Brain pericyte (primary cell): ENCODE results near the gene ESF1.

Experiments
- DNase-seq: peaks from one replicate; pipeline ENCODE4 v3.0.0-alpha.2; 2012; ENCODE audit warnings: low read depth, low spot score

ESF1 gene

DNA sequence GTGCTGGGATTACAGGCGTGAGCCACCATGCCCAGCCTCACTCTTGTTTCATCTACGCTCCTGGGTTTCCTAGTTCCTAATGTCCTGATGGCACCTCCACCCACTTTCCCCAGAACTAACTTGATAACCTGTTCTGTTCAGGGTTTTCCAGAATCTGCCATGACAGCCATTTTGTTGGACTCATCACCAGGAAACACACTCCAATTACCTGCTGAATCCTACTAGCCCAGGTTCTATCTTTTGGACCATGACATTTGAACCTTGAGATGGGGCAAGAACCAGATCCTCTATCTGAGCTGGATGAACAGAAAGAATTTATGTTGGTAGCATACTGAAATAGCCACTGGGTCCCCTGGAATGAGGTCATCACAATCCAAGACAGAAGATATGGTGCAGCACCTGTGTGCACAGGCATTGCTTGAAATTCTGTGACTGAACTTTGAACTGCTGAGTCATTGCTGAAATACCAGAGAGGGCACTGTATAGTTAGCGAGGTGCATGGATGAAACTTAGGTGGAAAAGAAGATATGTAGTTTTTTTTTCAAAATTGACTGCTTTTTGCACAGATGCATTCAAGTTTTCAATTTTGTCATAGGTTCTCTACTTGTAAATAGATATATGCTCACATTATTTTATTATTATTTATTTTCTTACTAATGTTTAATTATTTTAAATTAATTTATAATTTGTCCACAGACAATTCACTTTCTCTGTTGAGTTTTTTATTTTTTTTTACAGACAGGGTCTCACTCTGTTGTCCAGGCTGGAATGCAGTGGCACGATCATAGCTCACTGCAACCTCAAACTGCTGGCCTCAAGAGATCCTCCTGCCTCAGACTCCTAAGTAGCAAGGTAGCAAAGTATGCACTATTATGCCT lies 103.2 kb downstream of the ESF1 start:
- no peak for DNase-seq

DNA sequence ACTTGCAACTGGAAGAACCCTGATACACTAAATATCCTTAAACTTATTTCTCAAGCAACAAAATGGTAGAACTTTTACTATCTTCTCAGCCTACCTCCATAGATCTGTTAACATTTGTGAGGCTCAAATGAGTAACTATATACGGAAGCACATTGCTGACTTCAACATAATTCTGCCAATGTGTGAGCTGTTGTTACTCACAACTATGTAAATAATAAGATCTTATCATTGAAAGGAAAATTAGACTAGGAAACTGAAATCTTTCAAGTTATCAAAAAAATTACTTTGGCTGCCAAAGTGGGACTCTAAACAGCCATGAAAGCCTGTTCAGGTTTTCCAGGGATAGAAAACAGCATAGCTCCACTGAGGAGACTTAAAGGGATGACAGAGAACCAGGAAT lies 105.8 kb downstream of the ESF1 start:
- DNase-seq = no peak

DNA sequence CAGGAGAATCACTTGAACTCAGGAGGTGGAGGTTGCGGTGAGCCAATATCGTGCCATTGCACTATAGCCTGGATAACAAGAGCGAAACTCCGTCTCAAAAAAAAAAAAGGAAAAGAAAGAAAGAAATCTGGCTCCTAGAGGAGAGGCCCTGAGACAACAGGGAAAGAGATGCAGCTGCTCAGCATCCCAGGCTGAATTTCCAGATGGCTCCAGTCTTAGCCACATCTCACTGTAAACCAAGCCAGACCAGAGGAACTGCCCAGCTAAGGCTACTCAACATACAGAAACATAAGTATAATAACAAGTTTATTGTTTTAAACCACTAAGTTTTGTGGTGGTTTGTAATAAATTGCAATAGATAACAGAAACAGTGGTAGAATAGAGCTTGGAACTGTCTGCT lies 107.5 kb downstream of the ESF1 start:
- DNase-seq = no peak

DNA sequence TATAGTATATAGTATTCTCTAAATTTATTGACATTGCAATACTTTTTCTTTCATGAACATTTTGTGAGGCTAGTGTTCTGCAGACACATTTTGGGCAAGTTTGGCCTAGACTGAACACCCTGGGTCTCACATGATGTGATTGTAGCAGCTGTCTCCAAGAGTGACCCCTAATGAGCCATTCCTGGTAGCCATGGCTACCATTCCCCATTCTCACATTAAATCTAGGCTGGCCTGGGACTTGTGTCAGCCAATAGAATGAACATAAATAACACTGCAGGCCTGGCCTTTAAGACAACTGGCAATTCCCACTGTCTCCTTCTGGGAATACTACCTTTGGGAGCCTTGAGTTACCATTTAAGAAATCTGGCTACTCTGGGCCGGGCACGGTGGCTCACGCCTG lies 108.0 kb downstream of the ESF1 start:
- no peak for DNase-seq

DNA sequence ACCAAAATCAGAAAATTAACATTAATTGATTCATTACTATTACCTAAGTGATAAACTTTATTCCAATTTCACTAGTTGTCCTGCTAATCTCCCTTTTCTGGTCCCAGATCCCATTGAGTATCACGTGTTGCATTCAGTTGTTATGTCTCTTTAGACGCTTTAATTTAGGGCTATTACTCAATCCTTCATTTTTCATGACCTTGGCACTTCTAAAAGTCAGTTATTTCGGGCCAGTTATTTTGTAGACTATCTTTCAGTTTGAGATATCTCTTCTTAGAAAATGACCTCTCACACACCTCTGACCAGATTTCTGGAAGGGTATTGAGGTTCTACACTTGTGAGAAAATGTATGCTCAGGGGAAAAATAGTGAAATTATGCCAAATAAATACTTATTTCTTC lies 112.0 kb downstream of the ESF1 start:
- no peak for DNase-seq

DNA sequence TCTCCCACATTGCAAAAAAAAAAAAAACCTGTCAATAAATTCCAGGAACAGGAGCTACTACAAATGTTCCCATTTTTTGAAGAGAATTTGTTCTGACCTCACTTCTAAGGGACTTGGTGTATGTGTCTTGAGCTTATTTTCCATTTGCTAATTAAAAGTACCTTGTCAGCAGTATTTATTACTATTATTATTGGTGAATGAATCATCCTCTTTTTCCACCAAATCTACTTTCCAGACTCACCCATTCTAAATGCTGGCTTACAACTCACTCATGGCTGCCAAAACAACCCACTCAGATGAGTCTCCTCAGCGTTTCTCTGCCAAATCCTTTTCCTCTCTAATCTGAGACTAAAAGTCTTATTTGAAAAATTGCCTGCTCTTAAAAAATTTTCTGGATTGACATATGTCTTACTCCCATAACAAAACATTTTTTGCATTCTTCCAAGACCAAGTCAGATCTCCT lies 112.8 kb downstream of the ESF1 start:
- no peak for DNase-seq

DNA sequence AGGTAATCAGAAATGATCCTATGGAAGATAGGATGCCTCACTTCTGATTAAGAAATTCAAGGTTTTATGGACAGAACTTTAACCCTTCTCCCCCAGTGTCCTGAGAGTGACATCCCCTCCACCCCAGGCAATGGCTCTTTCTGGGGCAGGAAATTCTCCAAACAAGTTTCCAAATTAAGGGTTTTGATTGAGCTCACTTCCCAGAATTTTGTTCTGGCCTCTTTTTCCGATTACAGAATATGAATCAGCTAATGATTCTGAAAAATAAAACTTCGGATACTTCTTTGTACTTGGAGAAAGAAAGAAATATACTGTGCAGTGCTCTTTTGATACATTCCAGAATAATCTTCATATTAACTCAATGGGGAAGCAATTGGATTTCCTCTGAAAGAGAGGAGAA lies 113.2 kb downstream of the ESF1 start:
- DNase-seq = no peak

DNA sequence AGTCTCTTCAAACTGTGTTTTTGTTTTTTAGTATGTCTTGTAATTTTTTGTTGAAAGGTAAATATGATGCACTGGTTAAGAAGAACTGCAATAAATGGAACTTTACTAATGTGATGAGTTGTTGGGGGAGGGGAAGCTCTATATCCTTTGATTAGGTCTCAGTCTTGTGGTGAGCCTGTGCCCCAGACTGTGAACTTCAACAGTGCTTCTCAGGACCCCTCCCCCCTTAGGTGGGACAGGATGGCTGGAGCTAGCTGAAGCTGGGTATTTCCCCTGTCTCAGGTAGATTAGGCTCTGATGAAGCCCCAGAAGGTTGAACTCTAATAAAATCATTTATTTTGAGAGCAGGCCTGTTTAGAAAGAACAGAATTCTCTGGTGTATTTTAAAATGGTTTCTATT lies 114.6 kb downstream of the ESF1 start:
- no peak for DNase-seq

DNA sequence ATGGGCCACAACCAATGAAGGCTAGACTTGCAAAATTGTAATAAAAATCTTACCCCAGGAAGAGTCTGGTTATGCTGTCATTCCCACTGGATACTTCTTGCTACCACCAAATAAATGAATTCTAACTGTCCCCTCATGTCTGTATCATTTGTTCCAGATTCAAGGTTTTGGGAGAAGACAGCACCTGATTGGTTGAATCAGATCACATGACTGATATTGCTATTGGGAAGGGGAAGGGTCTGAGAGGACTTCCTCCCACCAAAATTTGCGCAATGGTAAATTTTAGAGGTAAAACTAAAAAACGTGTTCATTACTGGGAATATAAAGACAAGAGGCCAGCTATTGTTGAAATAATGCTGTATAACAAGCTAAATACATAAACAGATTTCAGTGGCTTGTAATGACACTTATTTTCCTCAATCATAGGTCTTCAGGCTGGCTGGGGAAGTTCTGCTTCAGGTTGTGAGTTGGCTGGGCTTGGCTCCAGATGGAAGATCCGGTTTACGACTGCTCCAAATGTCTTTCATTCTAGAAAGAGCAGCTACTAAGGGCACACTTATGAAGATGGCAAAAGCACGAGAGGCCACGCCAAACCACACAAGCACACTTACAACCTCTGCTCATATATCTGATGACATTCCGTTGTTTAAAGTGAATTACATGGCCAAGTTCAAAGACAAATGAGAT lies 118.9 kb downstream of the ESF1 start:
- no peak for DNase-seq
